ENCODE results near the gene PROM1.

The PROM1 gene

DNA sequence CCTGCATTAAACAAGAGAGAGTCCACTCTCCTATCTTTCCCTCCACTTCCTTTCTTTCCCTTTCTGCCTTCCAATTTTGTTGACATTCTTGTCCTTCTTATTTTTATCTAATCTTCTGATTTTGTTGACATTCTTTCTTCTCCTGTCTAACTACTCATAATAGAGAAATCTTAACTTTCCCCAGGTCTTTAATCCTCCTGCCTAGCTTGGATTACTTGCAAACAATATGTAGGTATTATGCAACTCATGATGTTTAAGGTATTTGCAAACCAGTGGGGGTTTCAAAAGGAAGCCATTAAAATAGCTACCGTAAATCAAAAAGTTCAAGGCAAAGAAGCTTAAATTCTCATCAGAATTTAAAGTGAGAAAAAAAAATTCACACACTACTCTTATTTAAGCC lies 53.9 kb downstream of the PROM1 start:
- no peak for DNase-seq
- H3K4me3 ChIP-seq (ENCODE audit: low read depth in 1 of 2, low read length in 2 of 2) = no peak overlapping the region
- H3K4me1 ChIP-seq (ENCODE audit: insufficient read depth, low read length) = no peaks in the 10 kb centered on the region
- no peak overlapping the region for H2AFZ ChIP-seq (ENCODE audit: low read depth, low read length)
- no peak for TF ChIP-seq EZH2 (IDR thresholded peaks at IDR 0.05; ENCODE audit: borderline replicate concordance, low read depth, low read length, severe bottlenecking)
- TF ChIP-seq, protein P1, sequence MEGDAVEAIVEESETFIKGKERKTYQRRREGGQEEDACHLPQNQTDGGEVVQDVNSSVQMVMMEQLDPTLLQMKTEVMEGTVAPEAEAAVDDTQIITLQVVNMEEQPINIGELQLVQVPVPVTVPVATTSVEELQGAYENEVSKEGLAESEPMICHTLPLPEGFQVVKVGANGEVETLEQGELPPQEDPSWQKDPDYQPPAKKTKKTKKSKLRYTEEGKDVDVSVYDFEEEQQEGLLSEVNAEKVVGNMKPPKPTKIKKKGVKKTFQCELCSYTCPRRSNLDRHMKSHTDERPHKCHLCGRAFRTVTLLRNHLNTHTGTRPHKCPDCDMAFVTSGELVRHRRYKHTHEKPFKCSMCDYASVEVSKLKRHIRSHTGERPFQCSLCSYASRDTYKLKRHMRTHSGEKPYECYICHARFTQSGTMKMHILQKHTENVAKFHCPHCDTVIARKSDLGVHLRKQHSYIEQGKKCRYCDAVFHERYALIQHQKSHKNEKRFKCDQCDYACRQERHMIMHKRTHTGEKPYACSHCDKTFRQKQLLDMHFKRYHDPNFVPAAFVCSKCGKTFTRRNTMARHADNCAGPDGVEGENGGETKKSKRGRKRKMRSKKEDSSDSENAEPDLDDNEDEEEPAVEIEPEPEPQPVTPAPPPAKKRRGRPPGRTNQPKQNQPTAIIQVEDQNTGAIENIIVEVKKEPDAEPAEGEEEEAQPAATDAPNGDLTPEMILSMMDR (IDR thresholded peaks at IDR 0.05; ENCODE audit: borderline replicate concordance, extremely low read depth, low read length, poor library complexity, severe bottlenecking) = no peak
- ATAC-seq (ENCODE audit: insufficient read depth, low read depth) = no peak
- no peaks in the 10 kb centered on the region for H4K20me1 ChIP-seq (ENCODE audit: insufficient read depth, low read length)
- no peaks in the 10 kb centered on the region for H3K9me3 ChIP-seq (ENCODE audit: insufficient read depth, low read length, severe bottlenecking)
- no peak overlapping the region for H3K4me2 ChIP-seq (ENCODE audit: insufficient read depth, low read length)
- peaks cover 6% of the 10 kb centered on the region for H3K27me3 ChIP-seq (ENCODE audit: insufficient read depth, low read length, poor library complexity)
- no peaks in the 10 kb centered on the region for H3K79me2 ChIP-seq (ENCODE audit: insufficient read depth, low read length)
- H3K27ac ChIP-seq (ENCODE audit: low read length) = no peak overlapping the region
- H3K36me3 ChIP-seq (ENCODE audit: insufficient read depth, low read length) = no peaks in the 10 kb centered on the region
- H3K9ac ChIP-seq (ENCODE audit: low read depth, low read length) = no peak overlapping the region

DNA sequence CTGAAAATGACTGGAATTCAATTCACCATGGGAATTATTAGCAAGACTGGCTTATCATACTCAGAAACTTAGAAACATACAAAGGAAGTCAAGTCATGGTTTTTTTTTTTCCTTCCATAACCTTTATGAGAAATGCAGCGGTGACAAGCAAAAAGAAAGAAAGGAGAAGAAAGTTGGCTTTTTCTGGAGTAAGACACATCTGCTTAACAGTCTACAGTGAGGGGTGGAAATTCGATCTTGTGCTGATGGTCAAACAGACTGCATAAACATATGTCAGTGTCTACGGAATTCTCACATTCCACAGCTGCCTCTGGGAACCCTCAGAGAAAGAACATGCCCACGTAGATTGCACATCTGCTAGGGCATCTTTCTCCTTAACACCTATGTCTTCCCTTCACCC lies 54.6 kb downstream of the PROM1 start:
- Histone ChIP-seq H3K4me1 (ENCODE audit: insufficient read depth, low read length) (no peaks in the 10 kb centered on the region), H4K20me1 (ENCODE audit: insufficient read depth, low read length) (no peaks in the 10 kb centered on the region), H3K9me3 (ENCODE audit: insufficient read depth, low read length, severe bottlenecking) (no peaks in the 10 kb centered on the region), H3K9ac (ENCODE audit: low read depth, low read length) (no peak overlapping the region), H3K36me3 (ENCODE audit: insufficient read depth, low read length) (no peaks in the 10 kb centered on the region), H3K4me2 (ENCODE audit: insufficient read depth, low read length) (no peak overlapping the region), H3K4me3 (ENCODE audit: low read depth in 1 of 2, low read length in 2 of 2) (no peak overlapping the region), H3K27me3 (ENCODE audit: insufficient read depth, low read length, poor library complexity) (peaks cover 6% of the 10 kb centered on the region), H3K79me2 (ENCODE audit: insufficient read depth, low read length) (no peaks in the 10 kb centered on the region), H2AFZ (ENCODE audit: low read depth, low read length) (no peak overlapping the region), H3K27ac (ENCODE audit: low read length) (no peak overlapping the region)
- DNase-seq = no peak
- ATAC-seq (ENCODE audit: insufficient read depth, low read depth) = no peak
- TF ChIP-seq, protein P1 (IDR thresholded peaks at IDR 0.05; ENCODE audit: borderline replicate concordance, extremely low read depth, low read length, poor library complexity, severe bottlenecking) = no peak
- TF ChIP-seq EZH2 (IDR thresholded peaks at IDR 0.05; ENCODE audit: borderline replicate concordance, low read depth, low read length, severe bottlenecking) = no peak

DNA sequence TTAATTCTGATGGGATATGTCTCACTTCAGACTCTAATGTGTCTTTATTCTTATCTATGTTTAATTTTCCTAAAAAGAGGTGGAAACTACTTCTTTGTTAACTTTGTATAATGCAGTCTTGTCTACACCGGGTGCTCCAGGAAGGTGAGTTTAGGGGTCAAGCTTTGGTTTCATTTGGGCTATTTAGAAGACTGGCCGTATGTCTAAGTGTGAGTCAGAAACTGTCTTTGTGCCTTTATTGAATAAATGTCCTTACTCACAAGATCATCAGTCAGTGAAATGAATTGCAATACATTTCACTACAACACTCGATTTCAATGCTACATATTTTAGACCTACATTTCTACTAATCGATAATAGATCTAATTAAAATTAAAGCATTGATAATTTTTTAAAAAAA lies 56.2 kb downstream of the PROM1 start:
- TF ChIP-seq EZH2 (IDR thresholded peaks at IDR 0.05; ENCODE audit: borderline replicate concordance, low read depth, low read length, severe bottlenecking) = no peak
- TF ChIP-seq, protein P1 (IDR thresholded peaks at IDR 0.05; ENCODE audit: borderline replicate concordance, extremely low read depth, low read length, poor library complexity, severe bottlenecking) = no peak
- Histone ChIP-seq H3K27me3 (ENCODE audit: insufficient read depth, low read length, poor library complexity) (peaks cover 6% of the 10 kb centered on the region), H3K9ac (ENCODE audit: low read depth, low read length) (no peak overlapping the region), H3K36me3 (ENCODE audit: insufficient read depth, low read length) (no peaks in the 10 kb centered on the region), H3K4me1 (ENCODE audit: insufficient read depth, low read length) (no peaks in the 10 kb centered on the region), H2AFZ (ENCODE audit: low read depth, low read length) (no peak overlapping the region), H3K79me2 (ENCODE audit: insufficient read depth, low read length) (no peaks in the 10 kb centered on the region), H3K4me2 (ENCODE audit: insufficient read depth, low read length) (no peak overlapping the region), H3K4me3 (ENCODE audit: low read depth in 1 of 2, low read length in 2 of 2) (no peak overlapping the region), H3K9me3 (ENCODE audit: insufficient read depth, low read length, severe bottlenecking) (no peaks in the 10 kb centered on the region), H4K20me1 (ENCODE audit: insufficient read depth, low read length) (no peaks in the 10 kb centered on the region), H3K27ac (ENCODE audit: low read length) (no peak overlapping the region)
- DNase-seq (no peak), ATAC-seq (ENCODE audit: insufficient read depth, low read depth) (no peak)

DNA sequence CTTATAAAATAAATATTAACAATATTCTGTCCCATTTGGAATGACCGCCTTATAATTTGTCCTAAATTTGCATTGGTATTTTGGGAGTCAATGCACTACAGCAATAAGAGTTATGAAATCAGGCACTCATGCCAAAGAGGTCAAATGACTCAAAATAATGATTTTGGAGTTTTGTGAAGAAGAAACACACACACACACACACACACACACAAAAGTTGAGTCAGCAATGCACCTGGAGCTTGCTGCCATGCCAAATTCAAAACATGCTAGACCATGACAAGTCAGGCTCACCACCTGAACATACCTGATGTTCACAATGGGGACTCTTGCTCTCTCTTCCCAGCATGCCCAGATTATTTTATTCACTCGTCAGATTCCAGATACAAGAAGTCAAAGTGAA lies 56.7 kb downstream of the PROM1 start:
- Histone ChIP-seq H3K4me2 (ENCODE audit: insufficient read depth, low read length) (no peak overlapping the region), H3K79me2 (ENCODE audit: insufficient read depth, low read length) (no peaks in the 10 kb centered on the region), H3K27ac (ENCODE audit: low read length) (no peak overlapping the region), H2AFZ (ENCODE audit: low read depth, low read length) (no peak overlapping the region), H3K9me3 (ENCODE audit: insufficient read depth, low read length, severe bottlenecking) (no peaks in the 10 kb centered on the region), H3K27me3 (ENCODE audit: insufficient read depth, low read length, poor library complexity) (peaks cover 6% of the 10 kb centered on the region), H4K20me1 (ENCODE audit: insufficient read depth, low read length) (no peaks in the 10 kb centered on the region), H3K4me1 (ENCODE audit: insufficient read depth, low read length) (no peaks in the 10 kb centered on the region), H3K9ac (ENCODE audit: low read depth, low read length) (no peak overlapping the region), H3K36me3 (ENCODE audit: insufficient read depth, low read length) (no peaks in the 10 kb centered on the region), H3K4me3 (ENCODE audit: low read depth in 1 of 2, low read length in 2 of 2) (no peak overlapping the region)
- TF ChIP-seq, protein P1 (IDR thresholded peaks at IDR 0.05; ENCODE audit: borderline replicate concordance, extremely low read depth, low read length, poor library complexity, severe bottlenecking) = no peak
- DNase-seq = no peak
- no peak for ATAC-seq (ENCODE audit: insufficient read depth, low read depth)

Data from DND-41 (cell line).